DMS153 treated with DMSO at 0.1 percent for 48 hours (cell line): Measurements from ENCODE around the gene ZNF793.

ENCODE experiments used
- DNase-seq: peaks from one replicate; lab custom pipeline; 2025; ENCODE audit not compliant: unreplicated experiment; lab: John Stamatoyannopoulos, UW

Gene ZNF793

DNA sequence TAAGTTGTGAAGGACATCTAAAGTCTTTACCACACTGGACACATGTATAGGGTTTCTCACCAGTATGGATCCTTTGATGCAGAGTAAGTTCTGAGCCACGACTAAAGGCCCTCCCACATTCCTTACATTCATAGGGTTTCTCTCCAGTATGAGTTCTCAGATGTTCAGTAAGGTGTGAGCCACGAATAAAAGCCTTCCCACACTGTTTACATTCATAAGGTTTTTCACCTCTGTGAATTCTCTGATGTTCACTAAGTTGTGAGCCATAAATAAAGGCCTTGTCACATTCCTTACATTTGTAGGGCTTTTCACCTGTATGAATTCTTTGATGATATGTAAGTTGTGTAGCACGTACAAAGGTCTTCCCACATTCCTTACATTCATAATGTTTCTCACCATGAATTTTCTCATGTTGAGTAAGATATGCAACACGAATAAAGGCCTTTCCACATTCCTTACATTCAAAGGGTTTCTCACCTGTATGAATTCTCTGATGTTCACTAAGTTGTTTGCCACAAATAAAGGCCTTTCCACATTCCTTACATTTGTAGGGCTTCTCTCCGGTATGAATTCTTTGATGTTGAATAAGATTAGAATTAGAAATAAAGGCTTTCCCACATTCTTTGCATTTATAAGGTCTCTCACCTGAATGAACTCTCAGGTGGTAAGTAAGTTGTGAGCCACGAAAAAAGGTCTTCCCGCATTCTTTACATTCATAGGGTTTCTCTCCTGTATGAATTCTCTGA lies 58.1 kb downstream of the ZNF793 start:
- no peak for DNase-seq

GRCh38 chr19:37565370-37565669 lies 58.6 kb downstream of the ZNF793 start:
- no peak for DNase-seq

GRCh38 chr19:37572203-37572602 lies 65.5 kb downstream of the ZNF793 start:
- no peak for DNase-seq

DNA sequence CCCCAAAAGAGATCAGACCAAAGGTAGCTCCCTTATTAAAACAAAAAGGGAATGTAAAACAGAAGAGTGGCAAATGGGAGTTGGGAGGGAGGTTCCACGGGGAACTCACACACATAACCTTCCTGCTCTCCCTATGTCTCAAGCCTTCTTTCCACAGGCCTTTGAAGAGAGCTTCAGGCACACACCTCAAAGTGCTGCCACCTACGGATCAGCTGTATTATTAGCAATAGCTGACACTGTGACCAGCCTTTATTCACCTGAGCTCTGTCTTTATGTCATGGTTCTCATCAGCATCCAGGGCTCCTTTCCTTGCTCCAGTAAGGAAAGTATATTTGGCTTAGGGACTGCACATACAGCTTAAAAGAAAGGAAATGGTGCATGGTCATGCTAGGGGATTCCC lies 76.6 kb downstream of the ZNF793 start:
- no peak for DNase-seq
